HG03378 (cell line): ENCODE measurements around the gene ATP5PO.

Experiments
- ATAC-seq: cut with Tn5 transposase; IDR thresholded peaks from one replicate; pipeline ENCODE4 v1.9.1; 2021; ENCODE audit warnings: mild to moderate bottlenecking, moderate library complexity; ENCODE audit not compliant: unreplicated experiment

ATP5PO gene, protein sequence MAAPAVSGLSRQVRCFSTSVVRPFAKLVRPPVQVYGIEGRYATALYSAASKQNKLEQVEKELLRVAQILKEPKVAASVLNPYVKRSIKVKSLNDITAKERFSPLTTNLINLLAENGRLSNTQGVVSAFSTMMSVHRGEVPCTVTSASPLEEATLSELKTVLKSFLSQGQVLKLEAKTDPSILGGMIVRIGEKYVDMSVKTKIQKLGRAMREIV

DNA sequence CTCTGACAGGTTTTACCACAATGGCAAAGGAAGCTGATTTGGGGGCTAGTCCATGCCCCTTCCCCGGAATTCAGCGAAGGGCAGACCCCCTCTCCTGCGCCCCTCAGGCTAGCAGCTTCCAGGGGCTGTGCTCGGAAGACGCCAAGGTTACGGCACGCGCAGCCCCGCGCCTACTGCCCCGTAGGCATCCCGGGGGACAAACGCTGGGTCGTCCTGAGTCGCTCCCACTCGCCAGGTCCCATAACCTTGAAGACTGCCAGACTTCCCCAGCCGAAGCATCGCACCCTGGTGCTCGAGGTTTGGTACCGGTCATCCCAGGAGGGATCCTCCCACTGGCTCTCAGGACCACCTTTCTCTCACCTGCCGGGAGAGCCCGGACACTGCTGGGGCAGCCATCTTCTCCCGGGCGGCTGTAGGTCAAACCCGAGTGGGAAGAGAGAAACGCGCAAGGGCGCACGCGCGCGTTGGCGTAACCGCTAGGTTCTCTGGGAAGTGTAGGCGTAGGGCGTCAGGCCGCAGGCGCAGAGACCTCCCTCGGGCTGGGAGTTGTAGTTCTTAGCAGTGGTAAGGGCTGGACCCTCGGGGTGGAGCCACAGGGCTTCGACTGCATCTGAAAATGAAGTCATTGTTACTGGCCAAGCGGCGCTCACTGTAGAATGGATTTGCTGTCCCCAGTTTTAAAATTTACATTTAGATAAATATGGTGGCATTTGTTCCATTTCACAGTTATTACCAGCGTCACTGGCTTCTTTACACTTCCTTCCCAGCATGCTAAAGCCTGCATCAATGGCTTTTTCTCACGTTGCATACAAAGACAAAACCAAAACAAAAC lies at the start of gene ATP5PO:
ATP5PO (minus strand) TSS at position 437 of the 832 bp plus-strand sequence; CDS start at position 396, 41 bp downstream.
- ATAC-seq, result peak; percentile 97

DNA sequence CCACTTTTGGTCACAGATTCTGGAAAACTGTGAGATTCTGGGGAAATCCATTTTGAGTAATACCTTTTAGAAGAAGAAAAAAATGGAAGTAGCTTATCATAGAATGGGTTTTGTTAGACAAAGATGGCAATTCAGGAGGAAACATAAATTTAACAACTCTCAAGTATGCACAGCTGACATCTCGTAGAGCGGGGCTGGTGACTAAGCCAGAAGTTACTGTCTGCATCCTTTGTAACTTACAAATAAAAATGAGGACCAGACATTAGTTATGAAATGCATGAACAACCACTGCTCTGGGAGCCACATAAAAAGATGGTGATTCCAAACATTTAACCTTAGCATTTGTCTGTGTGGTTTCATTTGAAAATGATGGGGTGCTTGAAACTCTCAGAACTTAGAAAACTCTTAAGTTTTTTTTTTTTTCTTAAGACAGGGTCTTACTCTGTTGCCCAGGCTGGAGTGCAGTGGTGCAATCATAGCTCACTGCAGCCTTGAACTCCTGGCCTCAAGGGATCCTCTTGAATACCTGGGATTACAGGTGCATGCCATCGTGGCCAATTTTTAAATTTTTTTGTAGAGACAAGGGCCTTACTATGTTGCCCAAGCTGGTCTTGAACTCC lies 49.2 kb upstream of the ATP5PO start:
- ATAC-seq, result no peak

DNA sequence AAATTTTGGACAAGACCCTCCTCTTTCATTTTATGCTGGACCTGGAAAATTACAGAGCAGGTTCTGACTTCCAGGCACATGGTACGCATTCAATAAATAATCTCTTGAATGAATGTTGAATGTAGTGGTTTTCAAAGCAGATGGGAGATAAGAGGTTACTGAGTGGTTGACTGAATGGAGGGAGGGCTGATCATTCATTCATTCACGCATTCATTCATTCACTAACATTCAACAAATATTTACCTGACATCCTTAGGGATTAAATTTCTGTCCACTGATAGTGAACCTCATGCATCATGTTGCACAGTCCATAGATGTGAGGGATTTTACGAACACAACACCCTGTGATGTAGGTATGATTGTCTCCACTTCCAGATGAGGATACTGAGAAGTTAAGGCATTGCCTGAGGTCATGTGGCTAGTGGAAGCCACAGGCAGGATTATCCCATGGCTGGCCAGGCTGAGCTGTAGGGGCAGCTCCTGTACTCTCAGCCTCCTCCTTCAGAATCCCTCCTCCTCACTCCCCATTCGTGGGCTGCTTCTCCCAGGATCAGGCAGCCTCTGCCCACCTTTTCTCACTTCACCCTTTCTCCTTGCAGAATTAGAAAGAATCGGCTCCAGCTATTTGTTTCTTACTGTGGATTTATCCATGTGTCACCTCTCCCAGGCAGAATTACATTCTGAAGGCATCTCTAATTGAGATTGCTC lies 48.4 kb upstream of the ATP5PO start:
- no peak for ATAC-seq

DNA sequence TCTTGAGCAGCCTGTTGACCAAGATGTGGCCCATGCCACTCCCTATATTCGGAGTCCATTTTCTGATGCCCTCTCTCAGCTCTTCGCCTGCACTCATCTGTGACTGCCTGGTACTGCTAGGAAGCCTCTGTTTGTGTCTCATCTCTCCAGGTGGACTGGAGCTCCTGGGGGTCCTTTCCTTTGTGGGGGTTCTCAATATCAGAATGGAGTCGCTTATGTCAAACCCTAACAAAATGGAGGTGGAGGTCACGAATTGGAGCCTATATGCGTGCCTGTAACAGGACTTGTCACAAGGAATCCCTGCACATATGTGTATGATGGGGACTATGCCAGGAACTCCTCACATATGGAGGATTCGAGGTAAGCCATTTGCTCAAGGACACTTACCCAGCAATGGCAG lies 46.7 kb upstream of the ATP5PO start:
- no peak for ATAC-seq

DNA sequence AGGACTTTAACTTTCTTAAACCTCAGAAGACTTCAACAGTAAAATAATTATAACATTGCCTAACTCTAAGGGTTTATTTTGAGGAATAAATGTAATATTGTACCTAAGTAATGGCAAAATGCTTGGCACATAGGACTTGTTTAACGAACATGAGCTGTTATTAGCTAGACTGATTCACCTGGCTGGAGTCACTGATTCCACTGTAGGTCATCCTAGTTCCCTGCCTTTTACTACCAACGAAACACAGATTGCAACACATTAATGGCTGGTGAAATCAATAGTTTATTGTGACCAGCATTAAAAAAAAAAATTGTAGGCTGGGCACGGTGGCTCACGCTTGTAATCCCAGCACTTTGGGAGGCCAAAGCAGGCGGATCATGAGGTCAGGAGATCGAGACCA lies 45.5 kb upstream of the ATP5PO start:
- ATAC-seq, result no peak

DNA sequence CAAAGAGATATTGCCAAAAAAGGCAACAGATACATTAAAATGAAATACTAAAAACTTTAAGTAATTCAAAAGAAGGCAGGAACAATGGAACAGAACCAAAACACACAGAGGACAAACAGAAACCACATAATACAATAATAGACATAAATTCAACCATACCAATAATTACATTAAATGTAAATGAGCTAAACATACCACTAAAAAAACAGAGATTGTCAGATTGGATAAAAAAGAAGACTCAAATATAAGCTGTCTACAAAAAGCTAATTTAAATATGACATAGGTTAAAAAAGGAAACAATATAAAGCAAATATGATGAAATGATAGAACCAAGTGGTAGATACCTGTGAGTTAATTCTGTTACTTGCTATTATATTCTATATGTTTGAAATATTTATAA lies 44.1 kb upstream of the ATP5PO start:
- no peak for ATAC-seq

DNA sequence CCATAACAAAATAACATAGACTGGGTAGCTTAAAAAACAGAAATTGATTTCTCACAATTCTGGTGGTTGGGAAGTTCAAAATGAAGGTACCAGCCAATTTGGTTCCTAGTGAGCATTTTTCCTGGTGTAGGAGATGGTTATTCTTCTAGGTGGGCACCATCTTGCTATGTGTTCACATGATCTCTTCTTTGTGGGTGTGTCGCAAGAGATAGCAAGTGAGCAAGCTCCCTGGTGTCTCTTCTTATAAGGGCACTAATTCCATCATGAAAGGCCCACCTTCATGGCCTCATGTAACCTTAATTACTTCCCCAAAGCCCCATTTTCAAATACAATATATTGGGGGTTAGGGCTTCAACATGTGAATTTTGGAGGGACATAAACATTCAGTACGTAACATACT lies 38.8 kb upstream of the ATP5PO start:
- no peak for ATAC-seq

DNA sequence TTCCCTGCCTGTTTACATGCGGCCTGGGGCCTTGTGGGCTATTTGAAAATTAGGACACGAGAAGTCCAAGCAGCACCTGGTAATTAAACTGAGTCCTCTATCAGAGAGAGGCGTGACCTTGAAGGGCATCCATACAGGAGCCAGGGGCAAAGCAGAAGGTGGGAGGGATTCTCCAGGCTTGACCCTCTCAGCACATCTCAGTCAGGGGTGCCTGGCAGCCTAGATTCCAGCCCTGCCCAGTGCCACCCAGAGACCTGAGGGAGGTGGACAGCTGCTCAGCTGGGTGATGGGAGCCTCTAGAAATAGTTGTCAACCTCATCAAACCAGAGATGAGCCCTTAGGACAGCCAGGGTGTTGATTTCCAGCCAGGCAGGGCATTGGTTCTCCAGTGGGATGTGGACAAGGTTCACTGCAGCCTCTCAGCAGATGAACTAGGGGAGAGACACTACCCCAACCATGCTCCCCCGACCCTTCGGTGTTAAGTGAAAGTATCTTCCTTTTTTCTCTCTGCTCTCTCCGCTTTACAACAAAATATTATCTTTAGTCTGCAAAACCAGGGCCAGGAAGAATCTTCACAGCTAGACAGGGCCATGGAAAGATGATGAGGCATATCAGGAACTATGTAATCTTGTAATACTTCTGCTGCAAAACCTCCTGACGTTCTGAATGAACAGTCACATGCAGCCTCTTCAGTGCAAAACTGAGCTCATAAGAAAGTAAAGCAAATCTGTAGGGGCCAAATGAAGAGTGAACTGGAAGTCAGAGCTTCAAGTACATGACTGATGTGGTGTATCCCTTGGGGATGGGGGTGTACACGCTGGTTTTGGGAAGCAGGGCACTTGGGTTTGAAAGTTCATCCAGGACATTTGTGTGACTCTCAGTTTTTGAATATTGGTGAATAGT lies 35.9 kb upstream of the ATP5PO start:
- ATAC-seq, result no peak

DNA sequence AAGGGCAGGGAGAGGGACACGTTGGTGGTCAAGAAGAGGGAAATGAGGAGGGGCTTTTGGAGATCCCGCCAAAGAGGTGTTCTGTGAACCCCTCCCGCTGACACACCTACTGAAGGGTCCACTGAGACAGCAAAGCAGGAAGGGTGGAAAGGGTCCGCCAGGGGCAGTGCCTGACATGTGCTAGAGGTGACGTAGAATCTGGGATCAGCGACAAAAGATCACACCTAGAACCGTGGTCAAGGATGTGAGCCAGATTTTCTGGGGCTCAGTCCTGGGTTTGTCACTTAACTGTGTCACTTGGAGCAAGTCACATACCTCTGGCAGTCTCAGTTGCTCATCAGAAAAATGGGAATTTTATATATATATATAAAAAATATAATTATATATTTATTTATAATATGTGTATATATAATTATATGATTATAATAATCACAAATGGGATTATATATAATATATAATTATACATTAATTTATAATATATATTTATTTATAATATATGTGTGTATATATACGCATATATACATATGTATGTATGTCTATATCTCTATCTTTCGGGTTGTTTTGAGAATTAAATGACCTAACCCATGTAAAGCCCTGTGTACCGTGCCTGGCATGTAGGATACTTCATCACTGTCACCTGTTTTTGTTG lies 35.0 kb upstream of the ATP5PO start:
- ATAC-seq, result no peak

DNA sequence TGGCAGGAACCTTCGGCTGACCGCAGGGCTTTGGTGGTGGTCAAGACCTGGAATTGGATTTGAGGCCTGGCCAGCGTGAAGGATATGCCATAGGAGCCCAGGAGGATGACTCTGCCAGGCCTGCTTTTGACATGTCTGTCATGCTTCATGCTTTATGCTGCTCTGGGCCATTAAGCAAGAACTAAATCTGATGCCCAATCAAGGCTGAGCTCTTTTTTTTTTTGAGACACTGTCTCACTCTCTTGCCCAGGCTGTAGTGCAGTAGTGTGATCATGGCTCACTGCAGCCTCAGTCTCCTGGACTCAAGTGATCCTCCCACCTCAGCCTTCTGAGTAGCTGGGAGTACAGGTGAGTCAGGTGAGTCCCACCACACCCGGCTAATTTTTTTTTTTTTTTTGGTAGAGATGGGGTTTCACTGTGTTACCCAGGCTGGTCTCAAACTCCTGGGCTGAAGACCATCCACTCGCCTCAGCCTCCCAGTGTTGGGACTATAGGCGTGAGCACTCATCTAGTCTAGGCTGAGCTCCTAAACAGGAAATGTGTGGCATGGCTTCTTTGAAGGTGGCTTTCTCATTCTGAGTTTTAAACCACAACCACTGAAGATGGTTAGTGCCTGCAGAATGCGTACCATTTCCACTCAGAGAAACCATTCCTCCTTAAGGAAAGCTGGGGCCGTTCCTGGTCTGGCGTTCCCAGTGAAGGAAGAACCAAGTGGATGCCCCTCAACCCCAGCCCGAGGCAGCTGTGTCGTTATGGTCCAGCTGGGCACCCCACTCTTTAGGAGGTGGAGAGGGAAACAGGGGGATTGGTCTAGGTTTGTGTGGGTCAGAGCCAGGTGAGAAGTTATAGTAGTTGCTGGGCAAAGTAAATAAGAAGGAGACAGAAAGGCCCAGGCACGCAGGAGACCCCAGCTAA lies 34.2 kb upstream of the ATP5PO start:
- ATAC-seq, result peak; percentile 48

DNA sequence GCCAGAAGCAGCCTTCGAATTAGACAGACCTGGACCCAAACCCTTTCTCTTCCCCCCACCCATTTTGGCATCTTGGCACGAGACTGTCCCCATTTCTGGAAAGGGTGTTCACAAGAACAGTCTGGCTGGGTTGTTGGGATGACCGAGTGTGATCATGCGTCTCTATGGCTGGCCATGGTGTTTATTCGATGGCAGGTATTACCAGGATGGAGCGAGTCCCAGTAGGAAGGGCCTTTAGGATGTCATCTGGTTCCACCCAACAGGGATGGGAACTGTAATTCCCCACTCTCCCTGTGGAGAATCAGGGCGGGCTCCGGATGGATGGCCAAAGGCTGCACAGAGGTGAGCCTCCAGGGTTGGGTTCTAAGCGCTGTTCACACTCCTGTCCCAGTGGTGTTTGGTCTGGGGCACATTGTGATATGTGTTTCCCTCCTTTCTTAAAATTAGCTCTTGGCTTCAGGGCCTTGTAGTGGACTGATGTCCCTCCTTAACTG lies 33.4 kb upstream of the ATP5PO start:
- no peak for ATAC-seq

DNA sequence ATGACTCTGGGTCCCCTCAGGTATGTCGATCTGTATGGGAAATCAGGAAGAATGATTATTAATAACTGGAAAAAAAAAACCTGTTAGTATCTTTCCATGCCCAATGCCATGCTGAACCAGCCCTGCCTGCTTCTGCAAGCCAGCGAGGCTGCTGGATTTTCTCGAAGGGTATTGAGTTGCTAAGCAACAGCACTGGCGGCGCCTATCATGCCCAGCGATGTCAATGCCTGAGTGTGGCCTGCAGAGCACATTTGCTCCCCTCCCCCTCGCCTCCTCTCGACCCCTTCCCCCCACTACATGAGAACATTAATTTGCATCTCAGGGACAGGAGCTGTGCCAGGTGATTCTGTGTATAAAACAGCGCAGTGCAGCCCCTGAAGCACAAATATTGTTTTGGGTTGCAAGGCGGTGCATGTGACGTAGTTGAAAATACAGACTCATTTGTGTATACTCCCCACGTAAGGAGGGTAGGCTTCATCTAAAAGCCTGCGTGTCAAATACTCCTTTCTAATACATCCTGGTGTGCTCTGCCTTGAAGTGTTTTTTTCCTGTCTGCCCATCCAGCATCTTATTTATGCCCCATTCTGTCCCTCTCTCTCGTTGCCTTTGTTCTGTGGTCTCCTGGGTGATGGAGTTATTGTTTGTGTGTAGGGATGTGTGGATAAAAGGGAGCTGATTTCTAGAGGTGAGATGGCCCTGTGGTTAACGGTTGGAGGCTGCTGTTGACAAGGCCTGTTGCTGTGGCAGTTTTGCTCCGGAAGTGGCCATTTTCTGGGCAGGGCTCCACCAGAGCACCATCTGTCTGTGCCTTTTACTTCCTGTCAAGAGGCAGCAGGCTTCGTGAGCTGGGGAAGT lies 32.7 kb upstream of the ATP5PO start:
- peak; percentile 38 for ATAC-seq

DNA sequence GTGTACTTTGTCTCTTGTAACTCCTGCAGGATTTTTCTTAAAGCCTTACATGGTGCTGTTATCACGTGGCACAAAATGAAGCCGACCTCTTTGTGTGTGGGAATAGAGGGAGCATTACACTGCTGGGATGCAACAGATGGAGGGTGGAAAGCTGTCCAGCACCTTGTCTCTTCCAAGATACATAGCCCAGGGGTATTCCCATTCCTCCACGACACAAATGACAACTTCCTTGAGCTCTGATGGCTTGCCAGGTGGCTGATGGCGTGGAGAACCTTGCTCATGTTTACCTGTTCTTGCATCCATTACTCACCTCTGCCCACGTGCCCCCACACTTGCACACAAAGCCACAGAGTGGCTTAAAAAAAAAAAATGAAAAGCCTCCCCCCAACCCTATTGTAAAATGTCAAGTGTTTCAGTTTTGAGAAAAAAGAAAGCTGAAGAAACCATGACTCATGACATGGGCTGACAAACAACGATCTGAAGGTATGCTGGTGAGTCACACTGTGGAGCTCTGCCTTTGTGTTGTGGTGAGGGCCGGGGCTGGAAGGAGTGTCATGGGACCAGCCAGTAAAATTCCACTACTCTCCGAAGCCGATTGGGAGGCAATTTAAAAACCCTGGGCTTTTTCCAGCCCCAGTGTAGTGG lies 32.0 kb upstream of the ATP5PO start:
- peak; percentile 52 for ATAC-seq

DNA sequence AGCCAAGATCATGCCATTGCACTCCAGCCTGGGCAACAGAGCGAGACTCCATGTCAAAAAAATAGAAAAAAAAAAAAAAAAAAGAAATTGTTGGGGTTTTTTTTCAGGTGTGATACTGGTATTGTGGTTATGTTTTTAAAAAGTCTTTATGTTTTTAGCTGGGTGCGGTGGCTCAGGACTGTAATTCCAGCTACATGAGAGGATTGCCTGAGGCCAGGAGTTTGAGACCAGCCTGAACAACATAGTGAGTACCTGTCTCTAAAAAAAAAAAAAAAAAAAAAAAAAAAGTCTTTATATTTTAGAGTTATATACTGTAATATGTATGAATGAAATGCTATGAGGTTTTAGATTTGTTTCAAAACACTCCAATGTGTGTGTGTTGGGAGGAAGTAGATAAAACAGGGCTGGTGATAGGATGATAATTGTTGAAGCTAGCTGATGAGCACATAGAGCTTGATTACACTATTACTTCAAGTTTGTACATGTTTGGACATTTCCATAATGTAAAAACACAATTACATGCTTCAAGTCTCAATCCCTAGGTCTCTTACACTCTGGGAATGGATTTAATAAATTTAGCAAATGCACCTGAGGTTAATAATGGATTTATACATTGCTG lies 30.2 kb upstream of the ATP5PO start:
- ATAC-seq, result no peak

DNA sequence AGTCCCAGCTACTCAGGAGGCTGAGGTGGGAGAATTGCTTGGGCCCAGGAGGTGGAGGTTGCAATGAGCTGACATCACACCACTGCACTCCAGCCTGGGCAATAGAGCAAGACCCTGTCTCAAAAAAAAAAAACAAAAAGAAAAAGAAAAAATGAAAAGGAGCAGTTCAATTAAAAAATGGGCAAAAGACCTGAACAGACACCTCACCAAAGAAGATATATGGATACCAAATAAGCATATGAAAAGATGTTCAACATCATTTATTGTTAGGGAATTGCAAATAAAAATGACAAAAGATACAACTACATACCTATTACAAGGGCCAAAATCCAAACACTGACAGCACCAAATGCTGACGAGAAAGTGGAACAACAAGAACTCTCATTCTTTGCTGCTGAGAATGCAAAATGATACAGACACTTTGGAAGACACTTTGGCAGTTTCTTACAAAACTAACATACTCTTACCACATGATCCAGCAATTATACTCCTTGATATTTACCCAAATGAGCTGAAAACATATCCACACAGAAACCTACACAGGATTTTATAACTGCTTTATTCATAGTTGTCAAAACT lies 28.7 kb upstream of the ATP5PO start:
- no peak for ATAC-seq

DNA sequence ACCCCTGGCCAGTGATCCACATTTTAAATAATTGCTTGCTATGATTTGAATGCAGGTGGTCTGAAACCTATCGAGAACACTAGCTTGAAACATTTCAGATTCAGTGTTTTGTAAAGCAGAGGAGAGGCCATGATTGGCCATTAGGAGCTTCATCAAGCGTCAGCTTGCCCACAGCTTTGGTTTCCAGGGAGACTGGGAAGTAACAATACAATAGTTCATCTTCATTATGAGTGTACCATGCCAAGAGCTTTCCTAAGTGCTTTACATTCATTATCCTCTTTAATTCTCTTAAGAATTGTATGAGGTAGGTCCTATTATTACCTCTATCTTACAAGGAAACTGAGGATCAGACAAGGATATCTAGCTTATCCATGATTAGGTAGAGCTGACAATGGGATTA lies 27.7 kb upstream of the ATP5PO start:
- no peak for ATAC-seq
